HG03378 (cell line): Measurements from ENCODE around the gene LNPK.
"Not testable (repeated sequence)": the region's sequence is repeated elsewhere in the genome, so short reads cannot be mapped to it uniquely, and the experiment has no call there.

Source experiments
- ATAC-seq: cut with Tn5 transposase; IDR thresholded peaks from one replicate; pipeline ENCODE4 v1.9.1; 2021; ENCODE audit warnings: mild to moderate bottlenecking, moderate library complexity; ENCODE audit not compliant: unreplicated experiment

The LNPK gene

GRCh38 chr2:176001916-176002687 lies at the start of gene LNPK:
Gene LNPK (minus strand): TSS chr2:176002267. CDS start chr2:175995584, 6,683 bp downstream.
- peak; percentile 84 for ATAC-seq

- ATAC-seq, result no peak
Observed at GRCh38 chr2:176039375-176039774, 37.3 kb upstream of the LNPK start.

- no peak for ATAC-seq
Observed at GRCh38 chr2:176038694-176039093, 36.6 kb upstream of the LNPK start.

- no peak for ATAC-seq
Observed at GRCh38 chr2:176035013-176035691, 33.1 kb upstream of the LNPK start.

- no peak for ATAC-seq
Observed at GRCh38 chr2:176027806-176028205, 25.7 kb upstream of the LNPK start.

- ATAC-seq, result no peak
Observed at GRCh38 chr2:176025932-176026331, 23.9 kb upstream of the LNPK start.

GRCh38 chr2:176024083-176024482 lies 22.0 kb upstream of the LNPK start:
- no peak for ATAC-seq

GRCh38 chr2:176022048-176022447 lies 20.0 kb upstream of the LNPK start:
- ATAC-seq, result no peak

GRCh38 chr2:176020400-176020799 lies 18.3 kb upstream of the LNPK start:
- no peak for ATAC-seq

- no peak for ATAC-seq
Observed at GRCh38 chr2:176018708-176019107, 16.6 kb upstream of the LNPK start.

- no peak for ATAC-seq
Observed at GRCh38 chr2:176009445-176009844, 7.4 kb upstream of the LNPK start.

GRCh38 chr2:176004934-176005333 lies 2.9 kb upstream of the LNPK start:
- ATAC-seq, result no peak

- ATAC-seq, result no peak
Observed at GRCh38 chr2:176003958-176004357, 1.9 kb upstream of the LNPK start.

GRCh38 chr2:176002688-176003210 lies 682 bp upstream of the LNPK start:
- ATAC-seq, result no peak

- peak; percentile 52 for ATAC-seq
Observed at GRCh38 chr2:176001281-176001915, 669 bp downstream of the LNPK start.

- no peak for ATAC-seq
Observed at GRCh38 chr2:175999283-175999819, 2.7 kb downstream of the LNPK start.

- no peak for ATAC-seq
Observed at GRCh38 chr2:175990099-175990498, 12.0 kb downstream of the LNPK start.

GRCh38 chr2:175987126-175987525 lies 14.9 kb downstream of the LNPK start:
- not testable (repeated sequence) for ATAC-seq

- ATAC-seq, result no peak
Observed at GRCh38 chr2:175984846-175985245, 17.2 kb downstream of the LNPK start.

GRCh38 chr2:175981551-175981950 lies 20.5 kb downstream of the LNPK start:
- no peak for ATAC-seq

- no peak for ATAC-seq
Observed at GRCh38 chr2:175976391-175977157, 25.5 kb downstream of the LNPK start.
